Measurements from ENCODE around the gene PDXK. TPM values are rescaled to one million over a fixed set of nuclear protein-coding genes. Genes with fewer than 3 reads are reported as not detected.

The PDXK gene
- total and polyA plus RNA-seq, 2 donors (not counting 3 experiments of a cell fraction or from before 2014, with no cell fraction given), result 44.2 to 59.1 TPM

GRCh38 chr21:43740497-43741156, 21.7 kb downstream of the PDXK start:
- intact Hi-C loops (cut with micrococcal nuclease), result no loop called here
- Histone ChIP-seq H3K9me3 (replicated peaks; ENCODE audit: control insufficient read depth, insufficient read depth, low read length) (no peaks in the 10 kb centered on the region), H3K4me1 (ENCODE audit: control insufficient read depth, extremely low read depth, insufficient read depth, low read length) (no peaks in the 10 kb centered on the region), H3K9ac (replicated peaks; ENCODE audit: extremely low read depth, insufficient read depth, low read length) (no peak overlapping the region), H3K4me2 (ENCODE audit: insufficient read depth, low read length) (no peak overlapping the region), H3K9me1 (replicated peaks; ENCODE audit: control insufficient read depth, extremely low read depth, insufficient read depth, low read length) (no peaks in the 10 kb centered on the region), H3K36me3 (ENCODE audit: control insufficient read depth in 2 of 2, extremely low read depth in 1 of 2, insufficient read depth in 2 of 2, low read length in 2 of 2) (peaks cover 0 to 5% of the 10 kb centered on the region in 2 experiments), H3K27ac (ENCODE audit: insufficient read depth, low read depth, low read length) (no peak overlapping the region), H3K79me2 (ENCODE audit: control insufficient read depth, insufficient read depth, low read length) (no peaks in the 10 kb centered on the region), H4K20me1 (replicated peaks; ENCODE audit: control insufficient read depth, extremely low read depth, insufficient read depth, low read length) (no peaks in the 10 kb centered on the region), H3K4me3 (replicated peaks in 1 of 3; ENCODE audit: insufficient read depth in 1 of 3, low read depth in 1 of 3, low read length in 3 of 3) (no peak overlapping the region), H2AFZ (ENCODE audit: low read depth, low read length) (no peak overlapping the region), H3K27me3 (ENCODE audit: control insufficient read depth in 2 of 2, insufficient read depth in 2 of 2, low read length in 2 of 2) (no peaks in the 10 kb centered on the region)
- CTCF ChIA-PET, result interaction anchor here (0.8 to 1.2 kb wide), 2 partner anchors 12 to 235 kb away, joined by 3 to 7 read pairs; no protein-coding TSS in a partner anchor
- FAIRE-seq (no peak), DNase-seq (ENCODE audit: low read depth, low spot score) (no peak)
- no peak for TF ChIP-seq FOS (IDR thresholded peaks at IDR 0.05; ENCODE audit: borderline replicate concordance, insufficient read depth, low read length)
- TF ChIP-seq GATA2 (IDR thresholded peaks at IDR 0.05; ENCODE audit: insufficient read depth, insufficient read length, low read depth, low read length), result no peak
- TF ChIP-seq MAX (IDR thresholded peaks at IDR 0.05; ENCODE audit: insufficient read depth, insufficient read length), result no peak
- BruUV-seq (replicated peaks), result no TSS peak
- POLR2A ChIA-PET, result no interaction called here
- dilution Hi-C loops (cut with MboI; ENCODE audit: extremely low pct_ligation_motif_present, low sequenced_read_pairs), result no loop called here

GRCh38 chr21:43741423-43742096, 22.6 kb downstream of the PDXK start:
- intact Hi-C loops (cut with micrococcal nuclease) (no loop called here), dilution Hi-C loops (cut with MboI; ENCODE audit: extremely low pct_ligation_motif_present, low sequenced_read_pairs) (no loop called here)
- ChIA-PET POLR2A (no interaction called here), CTCF (interaction anchor here (0.8 to 1.4 kb wide), 3 partner anchors 13 to 234 kb away, joined by 3 to 7 read pairs (median 3); no protein-coding TSS in a partner anchor)
- no peak overlapping the region for H3K4me2 ChIP-seq (ENCODE audit: insufficient read depth, low read length)
- no peaks in the 10 kb centered on the region for H3K79me2 ChIP-seq (ENCODE audit: control insufficient read depth, insufficient read depth, low read length)
- no peaks in the 10 kb centered on the region for H3K9me3 ChIP-seq (replicated peaks; ENCODE audit: control insufficient read depth, insufficient read depth, low read length)
- no peak for DNase-seq (ENCODE audit: low read depth, low spot score)
- H4K20me1 ChIP-seq (replicated peaks; ENCODE audit: control insufficient read depth, extremely low read depth, insufficient read depth, low read length), result no peaks in the 10 kb centered on the region
- no peak for TF ChIP-seq MAX (IDR thresholded peaks at IDR 0.05; ENCODE audit: insufficient read depth, insufficient read length)
- TF ChIP-seq POLR2AphosphoS5 (IDR thresholded peaks at IDR 0.05; ENCODE audit: insufficient read depth, low read depth, low read length), result no peak
- TF ChIP-seq POLR2A (IDR thresholded peaks at IDR 0.05; ENCODE audit: low read depth, low read length), result no peak
- no peak for TF ChIP-seq FOS (IDR thresholded peaks at IDR 0.05; ENCODE audit: borderline replicate concordance, insufficient read depth, low read length)
- no peak for TF ChIP-seq CTCF (IDR thresholded peaks at IDR 0.05; ENCODE audit: extremely low read depth in 1 of 2, insufficient read depth in 1 of 2, low read depth in 1 of 2, low read length in 2 of 2)
- no peak for TF ChIP-seq GATA2 (IDR thresholded peaks at IDR 0.05; ENCODE audit: insufficient read depth, insufficient read length, low read depth, low read length)
- no peak for TF ChIP-seq JUN (IDR thresholded peaks at IDR 0.05; ENCODE audit: borderline replicate concordance, insufficient read depth, insufficient read length, low read depth)
- TF ChIP-seq EZH2 (IDR thresholded peaks at IDR 0.05; ENCODE audit: borderline replicate concordance, low read depth, low read length, severe bottlenecking), result no peak
- TF ChIP-seq MYC (IDR thresholded peaks at IDR 0.05; ENCODE audit: low read depth, low read length), result no peak
- no TSS peak for BruUV-seq (replicated peaks)
- H3K27me3 ChIP-seq (ENCODE audit: control insufficient read depth in 2 of 2, insufficient read depth in 2 of 2, low read length in 2 of 2), result no peaks in the 10 kb centered on the region
- H3K4me1 ChIP-seq (ENCODE audit: control insufficient read depth, extremely low read depth, insufficient read depth, low read length), result no peaks in the 10 kb centered on the region
- H3K27ac ChIP-seq (ENCODE audit: insufficient read depth, low read depth, low read length), result no peak overlapping the region
- H2AFZ ChIP-seq (ENCODE audit: low read depth, low read length), result no peak overlapping the region
- no peak for FAIRE-seq
- peaks cover 0 to 5% of the 10 kb centered on the region in 2 experiments for H3K36me3 ChIP-seq (ENCODE audit: control insufficient read depth in 2 of 2, extremely low read depth in 1 of 2, insufficient read depth in 2 of 2, low read length in 2 of 2)
- no peak overlapping the region for H3K4me3 ChIP-seq (replicated peaks in 1 of 3; ENCODE audit: insufficient read depth in 1 of 3, low read depth in 1 of 3, low read length in 3 of 3)
- no peak overlapping the region for H3K9ac ChIP-seq (replicated peaks; ENCODE audit: extremely low read depth, insufficient read depth, low read length)
- H3K9me1 ChIP-seq (replicated peaks; ENCODE audit: control insufficient read depth, extremely low read depth, insufficient read depth, low read length), result no peaks in the 10 kb centered on the region

Data from endothelial cell of umbilical vein (primary cell).